ENCODE results near the gene EXOC4. TPM values are rescaled to one million over a fixed set of nuclear protein-coding genes. Genes with fewer than 3 reads are reported as not detected.
"Not testable (repeated sequence)": the region's sequence is repeated elsewhere in the genome, so short reads cannot be mapped to it uniquely, and the experiment has no call there.

The EXOC4 gene
- polyA plus RNA-seq, 3 donors from 2014 or later, result 24.2 to 50.1 (median 30.1) TPM

GRCh38 chr7:133309333-133309732 is 56.5 kb downstream of the EXOC4 start:
- Mint-ChIP-seq H3K4me3 (no peak overlapping the region), H3K36me3 (peaks cover 50 to 56% (median 50%) of the 10 kb centered on the region in 3 donors), H3K4me1 (peaks cover 17 to 20% of the 10 kb centered on the region in 2 donors), H3K27me3 (ENCODE audit: low read depth in 3 of 3) (peaks cover 0 to 2% (median 0%) of the 10 kb centered on the region in 3 donors), H3K9me3 (no peaks in the 10 kb centered on the region), H3K27ac (no peak overlapping the region)
- no peak for DNase-seq

- Mint-ChIP-seq H3K4me1 (peaks cover 17 to 20% of the 10 kb centered on the region in 2 donors), H3K9me3 (no peaks in the 10 kb centered on the region), H3K36me3 (peaks cover 50 to 57% (median 53%) of the 10 kb centered on the region in 3 donors), H3K27me3 (ENCODE audit: low read depth in 3 of 3) (peaks cover 0 to 2% (median 0%) of the 10 kb centered on the region in 3 donors), H3K27ac (no peak overlapping the region), H3K4me3 (no peak overlapping the region)
- DNase-seq, result no peak
Observed at GRCh38 chr7:133310232-133310862, 57.5 kb downstream of the EXOC4 start.

GRCh38 chr7:133313575-133313974 is 60.7 kb downstream of the EXOC4 start:
- H3K27ac Mint-ChIP-seq, result peak overlapping the region in 1 of 6 donors; percentile 34
- H3K36me3 Mint-ChIP-seq, result peaks cover 26 to 33% (median 32%) of the 10 kb centered on the region in 3 donors
- H3K27me3 Mint-ChIP-seq (ENCODE audit: low read depth in 3 of 3), result peaks cover 0 to 2% (median 0%) of the 10 kb centered on the region in 3 donors
- H3K9me3 Mint-ChIP-seq, result no peaks in the 10 kb centered on the region
- DNase-seq, result peak; percentile 7 to 29 (median 19)
- H3K4me1 Mint-ChIP-seq, result peaks cover 16 to 17% of the 10 kb centered on the region in 2 donors
- peak overlapping the region; percentile 16 to 57 (median 36) for H3K4me3 Mint-ChIP-seq

GRCh38 chr7:133314084-133314483 is 61.2 kb downstream of the EXOC4 start:
- Mint-ChIP-seq H3K27me3 (ENCODE audit: low read depth in 3 of 3) (peaks cover 0 to 2% (median 0%) of the 10 kb centered on the region in 3 donors), H3K4me1 (peaks cover 16 to 17% of the 10 kb centered on the region in 2 donors), H3K27ac (no peak overlapping the region), H3K9me3 (no peaks in the 10 kb centered on the region), H3K4me3 (no peak overlapping the region), H3K36me3 (peaks cover 25 to 29% (median 28%) of the 10 kb centered on the region in 3 donors)
- DNase-seq, result no peak

- no peak for DNase-seq
- Mint-ChIP-seq H3K4me1 (peaks cover 16 to 17% of the 10 kb centered on the region in 2 donors), H3K9me3 (no peaks in the 10 kb centered on the region), H3K27ac (no peak overlapping the region), H3K27me3 (ENCODE audit: low read depth in 3 of 3) (peaks cover 0 to 2% (median 0%) of the 10 kb centered on the region in 3 donors), H3K36me3 (peaks cover 31 to 35% (median 31%) of the 10 kb centered on the region in 3 donors), H3K4me3 (no peak overlapping the region)
Observed at GRCh38 chr7:133315332-133316040, 62.6 kb downstream of the EXOC4 start.

- H3K4me3 Mint-ChIP-seq, result no peak overlapping the region
Observed at GRCh38 chr7:133319842-133320241, 67.0 kb downstream of the EXOC4 start.

GRCh38 chr7:133320891-133321290 is 68.0 kb downstream of the EXOC4 start:
- no peak for DNase-seq
- Mint-ChIP-seq H3K4me1 (peaks cover 6 to 8% of the 10 kb centered on the region in 2 donors), H3K27me3 (ENCODE audit: low read depth in 3 of 3) (peaks cover 0 to 1% (median 0%) of the 10 kb centered on the region in 3 donors), H3K36me3 (peaks cover 43 to 67% (median 58%) of the 10 kb centered on the region in 3 donors), H3K9me3 (peaks cover 0 to 5% (median under 1%) of the 10 kb centered on the region in 6 donors), H3K4me3 (no peak overlapping the region), H3K27ac (no peak overlapping the region)

More at GRCh38 chr7:133319842-133320241, 67.0 kb downstream of the EXOC4 start:
- no peak for DNase-seq
- Mint-ChIP-seq H3K27me3 (ENCODE audit: low read depth in 3 of 3) (peaks cover 0 to 1% (median 0%) of the 10 kb centered on the region in 3 donors), H3K27ac (no peak overlapping the region), H3K4me1 (peaks cover 6 to 8% of the 10 kb centered on the region in 2 donors), H3K9me3 (peaks cover 0 to 2% (median 0%) of the 10 kb centered on the region in 6 donors), H3K36me3 (peaks cover 42 to 63% (median 54%) of the 10 kb centered on the region in 3 donors)

- H3K27ac Mint-ChIP-seq; H3K9me3 Mint-ChIP-seq; DNase-seq; H3K4me3 Mint-ChIP-seq; H3K27me3 Mint-ChIP-seq (ENCODE audit: low read depth in 3 of 3); H3K4me1 Mint-ChIP-seq: not testable (repeated sequence)
- peaks cover 44 to 69% (median 59%) of the 10 kb centered on the region in 3 donors for H3K36me3 Mint-ChIP-seq
Observed at GRCh38 chr7:133321366-133321765, 68.5 kb downstream of the EXOC4 start.

GRCh38 chr7:133326745-133327144 is 73.9 kb downstream of the EXOC4 start:
- DNase-seq; H3K27me3 Mint-ChIP-seq (ENCODE audit: low read depth in 3 of 3); H3K9me3 Mint-ChIP-seq; H3K4me3 Mint-ChIP-seq; H3K27ac Mint-ChIP-seq: not testable (repeated sequence)
- Mint-ChIP-seq H3K36me3 (peaks cover 29 to 50% (median 48%) of the 10 kb centered on the region in 3 donors), H3K4me1 (peaks cover 20 to 22% of the 10 kb centered on the region in 2 donors)

- Mint-ChIP-seq H3K4me1 (peaks cover 20 to 22% of the 10 kb centered on the region in 2 donors), H3K36me3 (peaks cover 23 to 37% (median 35%) of the 10 kb centered on the region in 3 donors)
Observed at GRCh38 chr7:133328021-133328420, 75.1 kb downstream of the EXOC4 start.

GRCh38 chr7:133330085-133330484 is 77.2 kb downstream of the EXOC4 start:
- peaks cover 14 to 20% of the 10 kb centered on the region in 2 donors for H3K4me1 Mint-ChIP-seq
- H3K36me3 Mint-ChIP-seq, result peaks cover 14 to 23% (median 18%) of the 10 kb centered on the region in 3 donors
- H3K9me3 Mint-ChIP-seq, result peaks cover 0 to 2% (median under 1%) of the 10 kb centered on the region in 6 donors
- H3K27me3 Mint-ChIP-seq (ENCODE audit: low read depth in 3 of 3), result no peaks in the 10 kb centered on the region
- H3K27ac Mint-ChIP-seq, result no peak overlapping the region
- DNase-seq, result no peak
- no peak overlapping the region for H3K4me3 Mint-ChIP-seq

More at GRCh38 chr7:133328021-133328420, 75.1 kb downstream of the EXOC4 start:
- H3K4me3 Mint-ChIP-seq; H3K27me3 Mint-ChIP-seq (ENCODE audit: low read depth in 3 of 3); H3K9me3 Mint-ChIP-seq; H3K27ac Mint-ChIP-seq; DNase-seq: not testable (repeated sequence)

- H3K4me3 Mint-ChIP-seq, result no peak overlapping the region
- no peak for DNase-seq
- peaks cover 17 to 27% (median 20%) of the 10 kb centered on the region in 3 donors for H3K36me3 Mint-ChIP-seq
Observed at GRCh38 chr7:133331861-133332260, 79.0 kb downstream of the EXOC4 start.

GRCh38 chr7:133339772-133340171 is 86.9 kb downstream of the EXOC4 start:
- Mint-ChIP-seq H3K4me1 (peaks cover 0 to 4% of the 10 kb centered on the region in 2 donors), H3K27me3 (ENCODE audit: low read depth in 3 of 3) (peaks cover 0 to 2% (median 0%) of the 10 kb centered on the region in 3 donors), H3K36me3 (peaks cover 49 to 61% (median 61%) of the 10 kb centered on the region in 3 donors), H3K9me3 (peaks cover 15 to 43% (median 36%) of the 10 kb centered on the region in 6 donors), H3K4me3 (no peak overlapping the region), H3K27ac (no peak overlapping the region)
- DNase-seq, result no peak

More at GRCh38 chr7:133331861-133332260, 79.0 kb downstream of the EXOC4 start:
- no peaks in the 10 kb centered on the region for H3K27me3 Mint-ChIP-seq (ENCODE audit: low read depth in 3 of 3)
- H3K27ac Mint-ChIP-seq, result no peak overlapping the region
- peaks cover 0 to 2% (median 0%) of the 10 kb centered on the region in 6 donors for H3K9me3 Mint-ChIP-seq
- H3K4me1 Mint-ChIP-seq, result peaks cover 16 to 20% of the 10 kb centered on the region in 2 donors

- H3K36me3 Mint-ChIP-seq, result peaks cover 36 to 44% (median 42%) of the 10 kb centered on the region in 3 donors
- no peaks in the 10 kb centered on the region for H3K27me3 Mint-ChIP-seq (ENCODE audit: low read depth in 3 of 3)
- H3K4me3 Mint-ChIP-seq, result no peak overlapping the region
- no peak for DNase-seq
- peaks cover 13 to 39% (median 32%) of the 10 kb centered on the region in 6 donors for H3K9me3 Mint-ChIP-seq
- H3K27ac Mint-ChIP-seq, result no peak overlapping the region
- peaks cover 0 to 2% of the 10 kb centered on the region in 2 donors for H3K4me1 Mint-ChIP-seq
Observed at GRCh38 chr7:133344275-133344674, 91.4 kb downstream of the EXOC4 start.

Measured in immature natural killer cell (primary cell).